HepG2 (cell line): Measurements from ENCODE around the gene PIAS1. TPM values are rescaled to one million over a fixed set of nuclear protein-coding genes. Genes with fewer than 3 reads are reported as not detected.

Source experiments
- ATAC-seq: fragments of 200-7000 bp; cut with Tn5 transposase; 3 replicates; pipeline ENCODE4 v1.9.1; 2020; ENCODE audit warnings: mild to moderate bottlenecking, moderate library complexity
- BruUV-seq: library from RNA; stranded (reverse); fragments of 400-500 nt; replicated peaks from 2 replicates; lab custom pipeline; 2021; lab: Mats Ljungman, UMichigan
- CTCF ChIA-PET: fragments of 300-600 bp; formaldehyde crosslinking; extraction: SDS; loops from one replicate; lab custom pipeline; 2021; ENCODE audit warnings: low total read pairs, inconsistent platforms, low intra/inter-chr PET ratio; lab: Yijun Ruan, JAX
- POLR2A ChIA-PET: fragments of 350-600 bp; sonication (Branson Sonifier 250); formaldehyde crosslinking; loops from one replicate; lab custom pipeline; 2020; ENCODE audit warnings: antibody characterized with exemption, inconsistent platforms; lab: Yijun Ruan, JAX
- DNase-seq: peaks from one replicate; pipeline ENCODE4 v3.0.0-alpha.2; 2015; ENCODE audit warnings: low spot score
- FAIRE-seq: peaks from 3 replicates; lab custom pipeline; 2011; peaks lifted over from hg19 to GRCh38; lab: Jason Lieb, UNC
- H2AFZ ChIP-seq: one replicate; pipeline ENCODE4 v1.6.1; 2011; ENCODE audit warnings: low read length, inconsistent platforms
- H3K27ac ChIP-seq: fragments of 300-600 bp; 3 replicates; pipeline ENCODE4 v1.8.0; 2011; ENCODE audit warnings: mixed run types, mild to moderate bottlenecking, mixed read lengths, low read length, inconsistent platforms; ENCODE audit not compliant: insufficient read depth; ENCODE audit errors: extremely low read length
- H3K27me3 ChIP-seq, 2 experiments: fragments of 200-600 bp in 1 of 2; 2 replicates in 1 of 2; 3 replicates in 1 of 2; pipeline versions ENCODE4 v1.6.0 to v1.8.0; 2011; ENCODE audit warnings: low read length in 2 of 2, mild to moderate bottlenecking in 2 of 2, moderate library complexity in 2 of 2, inconsistent platforms in 1 of 2; ENCODE audit not compliant: insufficient read depth in 2 of 2, control insufficient read depth in 1 of 2
- H3K36me3 ChIP-seq, 2 experiments: fragments of 200-600 bp in 1 of 2; replicated peaks in 1 of 2; 2 replicates in 1 of 2; 3 replicates in 1 of 2; pipeline versions ENCODE4 v1.5.1 to v1.8.0; 2011; ENCODE audit warnings: low read length in 2 of 2, inconsistent platforms in 1 of 2; ENCODE audit not compliant: insufficient read depth in 2 of 2, control insufficient read depth in 1 of 2
- H3K4me1 ChIP-seq: 2 replicates; pipeline ENCODE4 v1.5.1; 2012; ENCODE audit warnings: low read length, inconsistent platforms; ENCODE audit not compliant: insufficient read depth
- H3K4me2 ChIP-seq: 2 replicates; pipeline ENCODE4 v1.6.0; 2011; ENCODE audit warnings: low read depth, low read length, inconsistent platforms
- H3K4me3 ChIP-seq, 3 experiments: fragments of 200-600 bp in 1 of 3; sonication (generic), shearing (Covaris generic) in 1 of 3; replicated peaks in 1 of 3; 2 replicates each; pipeline ENCODE4 v1.5.1; 2011 to 2016; ENCODE audit warnings: low read length in 3 of 3, inconsistent platforms in 2 of 3, low read depth in 2 of 3, mild to moderate bottlenecking in 2 of 3, control low read depth in 1 of 3, mixed read lengths in 1 of 3; ENCODE audit not compliant: insufficient read depth in 1 of 3
- H3K79me2 ChIP-seq: one replicate; pipeline ENCODE4 v1.6.1; 2011; ENCODE audit warnings: low read length, inconsistent platforms; ENCODE audit not compliant: insufficient read depth
- H3K9ac ChIP-seq: 2 replicates; pipeline ENCODE4 v1.6.0; 2011; ENCODE audit warnings: mild to moderate bottlenecking, low read depth, low read length, inconsistent platforms; ENCODE audit not compliant: insufficient read depth
- H3K9me3 ChIP-seq: 2 replicates; pipeline ENCODE4 v1.5.1; 2012; ENCODE audit warnings: mild to moderate bottlenecking, low read length
- H4K20me1 ChIP-seq: 2 replicates; pipeline ENCODE4 v1.6.0; 2011; ENCODE audit warnings: inconsistent platforms, mild to moderate bottlenecking, low read length, moderate library complexity; ENCODE audit not compliant: insufficient read depth
- ATF7 ChIP-seq, 2 experiments: fragments of 450-650 bp in 1 of 2; sonication (generic) in 1 of 2; formaldehyde crosslinking in 1 of 2; IDR thresholded peaks; 2 replicates each; pipeline versions ENCODE4 v1.4.0 to v1.6.1; 2016 to 2020; ENCODE audit warnings: antibody characterized with exemption in 1 of 2, mild to moderate bottlenecking in 1 of 2, missing genetic modification reagents in 1 of 2
- CEBPB ChIP-seq: IDR thresholded peaks from 2 replicates; pipeline ENCODE4 v1.6.1; 2011; ENCODE audit warnings: low read depth, low read length, improper control_type of control experiment, borderline replicate concordance
- CEBPG ChIP-seq: IDR thresholded peaks from 2 replicates; pipeline ENCODE4 v1.6.1; 2016
- NKX3-1 ChIP-seq: sonication (generic); formaldehyde crosslinking; IDR thresholded peaks from 2 replicates; pipeline ENCODE4 v1.5.0; 2020; ENCODE audit warnings: missing genetic modification reagents
- ZNF121 ChIP-seq: sonication (generic); formaldehyde crosslinking; IDR thresholded peaks from 2 replicates; pipeline ENCODE4 v1.5.0; 2020; ENCODE audit warnings: mild to moderate bottlenecking, missing genetic modification reagents
- WGBS: methylation state at CpG from one replicate; pipeline ENCODE4 v1.1.6; 2017; ENCODE audit warnings: low lambda C conversion rate; 5-methylcytosine and 5-hydroxymethylcytosine counted together
- in situ Hi-C: cut with HindIII; loops from 2 replicates; pipeline ENCODE4 v1.10.0; 2017; ENCODE audit warnings: low pct_unique_long_range_greater_than_20kb; ENCODE audit not compliant: extremely low pct_ligation_motif_present
- intact Hi-C: fragments of 100-400 bp; cut with micrococcal nuclease; formaldehyde crosslinking; loops from one replicate; pipeline ENCODE4 v1.10.0; 2022; ENCODE audit not compliant: unreplicated experiment
- polyA plus RNA-seq, 8 experiments: library from polyadenylated mRNA; depleted of rRNA in 3 of 8; stranded (reverse) in 7 of 8; unstranded in 1 of 8; fragments of >200 nt; fragmentation: Illumina TruSeq in 4 of 8; extraction: Trizol in 4 of 8; gene quantifications; 2 replicates each; pipeline versions ENCODE4 v1.2.1 to v1.2.3, GENCODE V29; 2011 to 2016; ENCODE audit warnings: low read depth in 4 of 8, missing spikeins in 1 of 8, mixed read lengths in 1 of 8; ENCODE audit not compliant: insufficient read depth in 1 of 8
- total RNA-seq, 5 experiments: library from RNA; depleted of rRNA; stranded (reverse); fragments of >200 nt; fragmentation: Illumina TruSeq; extraction: Trizol; gene quantifications; 2 replicates each; pipeline ENCODE4 v1.2.3, GENCODE V29; 2016; ENCODE audit warnings: low read depth in 1 of 5
- TF ChIP-seq, protein P1 (sequence below): sonication (generic); formaldehyde crosslinking; IDR thresholded peaks from 2 replicates; pipeline ENCODE4 v1.5.0; 2020; ENCODE audit warnings: missing genetic modification reagents, mild to moderate bottlenecking, borderline replicate concordance

Gene PIAS1
- total and polyA plus RNA-seq, 2 of the 13 experiments (the other 11 are each of a cell fraction or from before 2014, with no cell fraction given): 20.7 to 33.7 TPM

DNA sequence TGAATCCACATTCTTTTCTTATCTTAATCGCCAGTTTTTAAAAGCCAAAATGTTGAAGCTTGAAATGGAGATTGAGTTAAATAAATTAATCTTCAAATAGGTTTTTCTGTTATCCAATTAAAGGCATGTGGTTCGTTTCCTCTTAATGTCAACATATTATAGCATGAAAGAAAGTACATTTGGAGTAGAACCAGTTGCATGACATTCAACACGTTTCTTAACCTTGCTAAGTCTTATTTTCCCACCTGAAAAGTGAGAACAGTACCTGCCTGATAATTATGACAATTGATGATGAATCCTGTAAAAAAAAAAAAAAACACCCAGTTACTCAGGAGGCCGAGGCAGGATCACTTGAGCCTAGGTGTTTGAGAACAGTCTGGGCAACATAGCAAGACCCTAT, 29.3 kb downstream of the PIAS1 start:
- peaks cover 48% of the 10 kb centered on the region for H3K4me1 ChIP-seq
- peaks cover 0 to 11% of the 10 kb centered on the region in 2 experiments; a peak in 2 of 5 replicates for H3K36me3 ChIP-seq
- no peak for TF ChIP-seq NKX3-1 (CRISPR knock-in tag)
- 0 out of 2 replicates have a peak, but pooled peaks have one; percentile 41 for TF ChIP-seq ZNF121 (CRISPR knock-in tag)
- H3K79me2 ChIP-seq: peaks cover 93% of the 10 kb centered on the region
- intact Hi-C loops (no loop called here), in situ Hi-C loops (no loop called here)
- ChIA-PET POLR2A (no interaction called here), CTCF (no interaction called here)
- 96% methylated on average over 4 of the region's 4 CpGs for WGBS
- no TSS peak for BruUV-seq
- no peak overlapping the region for H3K27ac ChIP-seq
- no peak for ATAC-seq
- peaks cover 32% of the 10 kb centered on the region for H4K20me1 ChIP-seq
- no peak for DNase-seq
- no peaks in the 10 kb centered on the region for H3K9me3 ChIP-seq
- no peaks in the 10 kb centered on the region; a peak in 1 of 5 replicates for H3K27me3 ChIP-seq
- H3K9ac ChIP-seq: no peak overlapping the region
- FAIRE-seq: no peak
- no peak overlapping the region for H3K4me3 ChIP-seq
- no peak overlapping the region for H3K4me2 ChIP-seq
- H2AFZ ChIP-seq: no peak overlapping the region

DNA sequence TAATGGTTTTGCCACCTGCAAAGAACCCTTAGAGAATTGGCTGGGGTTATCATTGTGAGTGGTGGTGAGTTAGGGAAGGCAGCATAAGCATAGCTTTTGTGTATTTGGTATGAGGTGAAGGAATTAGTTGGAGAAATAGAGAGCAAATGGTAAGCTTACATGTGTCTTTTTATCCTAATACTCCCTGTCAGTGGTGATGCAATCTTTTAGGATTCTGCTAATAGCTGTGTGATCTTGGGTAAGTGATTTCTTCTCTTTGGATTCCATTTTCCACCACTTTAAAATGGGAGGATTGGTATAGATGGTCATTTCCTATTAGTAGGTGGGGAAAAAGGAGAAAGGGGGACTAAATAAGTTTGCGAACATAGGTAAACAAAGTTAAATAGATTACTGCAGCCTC, 30.9 kb downstream of the PIAS1 start:
- TF ChIP-seq, protein P1, sequence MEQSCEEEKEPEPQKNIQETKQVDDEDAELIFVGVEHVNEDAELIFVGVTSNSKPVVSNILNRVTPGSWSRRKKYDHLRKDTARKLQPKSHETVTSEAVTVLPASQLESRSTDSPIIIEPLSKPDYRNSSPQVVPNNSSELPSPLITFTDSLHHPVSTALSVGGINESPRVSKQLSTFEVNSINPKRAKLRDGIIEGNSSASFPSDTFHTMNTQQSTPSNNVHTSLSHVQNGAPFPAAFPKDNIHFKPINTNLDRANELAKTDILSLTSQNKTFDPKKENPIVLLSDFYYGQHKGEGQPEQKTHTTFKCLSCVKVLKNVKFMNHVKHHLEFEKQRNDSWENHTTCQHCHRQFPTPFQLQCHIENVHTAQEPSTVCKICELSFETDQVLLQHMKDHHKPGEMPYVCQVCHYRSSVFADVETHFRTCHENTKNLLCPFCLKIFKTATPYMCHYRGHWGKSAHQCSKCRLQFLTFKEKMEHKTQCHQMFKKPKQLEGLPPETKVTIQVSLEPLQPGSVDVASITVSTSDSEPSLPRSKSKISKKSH (CRISPR knock-in tag): no peak
- TF ChIP-seq CEBPB: peak; percentile 77; the same call in 1 of the 2 replicates
- TF ChIP-seq ATF7 (IDR thresholded peaks at IDR 0.05): 0 out of 2 replicates have a peak, but pooled peaks have one; percentile 18
- no peak for TF ChIP-seq ATF7 (CRISPR knock-in tag; IDR thresholded peaks at IDR 0.05)
- peak; percentile 39; the same call in 1 of the 2 replicates for TF ChIP-seq CEBPG
- Histone ChIP-seq H3K79me2 (peaks cover 88% of the 10 kb centered on the region), H3K27ac (no peak overlapping the region), H3K36me3 (peaks cover 1 to 11% of the 10 kb centered on the region in 2 experiments; a peak in 3 of 5 replicates), H3K4me3 (no peak overlapping the region), H3K9me3 (no peaks in the 10 kb centered on the region), H4K20me1 (peaks cover 28% of the 10 kb centered on the region), H3K4me2 (no peak overlapping the region), H2AFZ (no peak overlapping the region), H3K9ac (no peak overlapping the region), H3K4me1 (peaks cover 47% of the 10 kb centered on the region), H3K27me3 (no peaks in the 10 kb centered on the region)
- no peak for ATAC-seq
- no peak for DNase-seq
- 95% methylated on average over 1 of the region's 1 CpG for WGBS
- ChIA-PET POLR2A (interaction anchor here (0.9 kb wide), 1 partner anchor 31 kb away, joined by 4 read pairs; the partner anchor contains the start of gene PIAS1), CTCF (no interaction called here)
- no TSS peak for BruUV-seq
- in situ Hi-C loops: no loop called here
- FAIRE-seq: no peak
- intact Hi-C loops: no loop called here
